ENCODE data around the gene SMARCA2.

- TF ChIP-seq EZH2 (IDR thresholded peaks at IDR 0.05; ENCODE audit: borderline replicate concordance, insufficient read depth, low read length, poor library complexity, severe bottlenecking) (no peak), POLR2AphosphoS5 (IDR thresholded peaks at IDR 0.05) (no peak), CTCF (IDR thresholded peaks at IDR 0.05; ENCODE audit: poor library complexity, severe bottlenecking) (no peak), EP300 (conservative IDR thresholded peaks at IDR 0.05; ENCODE audit: poor library complexity, severe bottlenecking) (no peak), RAD21 (conservative IDR thresholded peaks at IDR 0.05) (no peak), SMC3 (conservative IDR thresholded peaks at IDR 0.05; ENCODE audit: poor library complexity) (no peak)
These were observed 104.4 kb downstream of the SMARCA2 start for GRCh38 chr9:2119566-2119965.
